HL-60/S4 treated with phorbol 12-myristate 13-acetate at 8.2 ng/mL for 4 days and 3 days (cell line): ENCODE results near the gene DDX3X.
"Not testable (repeated sequence)": the region's sequence is repeated elsewhere in the genome, so short reads cannot be mapped to it uniquely, and the experiment has no call there.

Source experiments
- in situ Hi-C: fragments of 300-500 bp; cut with MboI; formaldehyde crosslinking; loops from 2 replicates; pipeline ENCODE4 v1.15.0; 2022; ENCODE audit warnings: low sequenced_read_pairs

Gene DDX3X

DNA sequence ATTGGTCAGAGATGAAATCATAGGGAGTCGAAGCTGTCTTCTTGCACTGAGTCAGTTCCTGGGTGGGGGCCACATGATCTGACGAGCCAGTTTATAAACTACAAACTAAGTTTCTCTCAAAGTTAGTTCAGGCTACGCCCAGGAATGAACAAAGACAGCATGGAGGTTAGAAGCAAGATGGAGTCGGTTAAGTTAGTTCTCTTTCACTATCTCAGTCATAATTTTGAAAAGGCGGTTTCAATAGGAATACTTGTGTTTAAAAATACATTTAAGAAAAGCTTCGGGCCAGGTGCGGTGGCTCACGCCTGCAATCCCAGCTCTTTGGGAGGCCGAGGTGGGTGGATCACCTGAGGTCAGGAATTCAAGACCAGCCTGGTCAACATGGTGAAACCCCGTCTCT lies 77.3 kb downstream of the DDX3X start:
- in situ Hi-C loops: not testable (repeated sequence)

DNA sequence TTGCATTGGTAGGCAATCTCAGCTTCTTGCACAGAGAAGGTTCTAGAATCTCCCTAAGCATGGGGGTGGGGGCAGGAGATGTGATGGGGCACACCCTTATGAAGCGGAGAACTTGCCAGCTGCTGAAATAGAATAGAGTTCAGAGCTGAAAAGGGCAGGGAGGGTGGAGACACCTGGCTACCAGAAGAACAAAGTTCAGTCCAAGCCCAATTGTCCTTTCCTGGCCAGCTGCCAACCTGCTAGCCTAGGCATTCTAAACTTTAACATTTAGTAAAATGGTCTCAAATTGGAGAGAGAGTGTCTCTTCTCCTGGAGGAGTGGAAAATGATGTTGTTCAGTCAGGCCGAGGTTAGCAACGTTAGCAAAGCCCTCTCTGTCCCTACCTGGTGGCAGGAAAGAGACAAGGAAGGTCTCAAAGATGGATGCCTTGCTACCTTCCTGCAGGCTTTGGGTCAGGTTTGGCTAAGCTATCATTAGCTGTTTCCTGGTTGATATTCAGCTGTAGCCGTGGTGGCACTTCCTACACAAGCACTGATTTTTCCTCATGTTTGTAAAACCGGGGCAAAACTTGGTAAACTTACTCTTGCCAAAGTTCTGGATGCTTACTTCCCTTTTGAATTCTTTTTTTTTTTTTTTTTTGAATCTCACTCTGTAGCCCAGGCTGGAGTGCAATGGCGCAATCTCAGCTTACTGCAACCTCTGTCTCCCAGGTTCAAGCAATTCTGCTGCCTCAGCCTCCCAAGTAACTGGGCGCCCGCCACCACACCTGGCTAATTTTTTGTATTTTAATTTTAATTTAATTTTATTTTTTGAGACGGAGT lies 78.5 kb downstream of the DDX3X start:
- in situ Hi-C loops: no loop called here
